ENCODE data around the gene CLPSL1.

The CLPSL1 gene

GRCh38 chr6:35790683-35791082 lies 9.9 kb downstream of the CLPSL1 start:
- no peaks in the 10 kb centered on the region for H3K36me3 ChIP-seq (ENCODE audit: control insufficient read depth, insufficient read depth, low read length)
- DNase-seq, result no peak
- no peak overlapping the region for H3K27ac ChIP-seq (ENCODE audit: low read depth, low read length)
- no peaks in the 10 kb centered on the region for H3K4me1 ChIP-seq (ENCODE audit: control insufficient read depth, low read depth, low read length)
- no peaks in the 10 kb centered on the region for H3K79me1 ChIP-seq (ENCODE audit: low read length)
- no peak overlapping the region for H3K18ac ChIP-seq (ENCODE audit: low read length)
- no CpG with 5 or more reads among the region's 5 CpGs for WGBS (ENCODE audit: extremely low coverage, insufficient coverage, low lambda C conversion rate)
- no peak overlapping the region for H3K23ac ChIP-seq (ENCODE audit: low read length)
- H3K4me3 ChIP-seq (ENCODE audit: low read length), result no peak overlapping the region
- no peak overlapping the region for H2AK5ac ChIP-seq (ENCODE audit: low read length)
- H3K79me2 ChIP-seq (ENCODE audit: control insufficient read depth, insufficient read depth, low read length), result no peaks in the 10 kb centered on the region
- no peaks in the 10 kb centered on the region for H3K27me3 ChIP-seq (ENCODE audit: insufficient read depth, low read length, poor library complexity)
- no peak overlapping the region for H3K9ac ChIP-seq (ENCODE audit: low read length)
- no peak overlapping the region for H3K4me2 ChIP-seq (ENCODE audit: low read length)
- no peak overlapping the region for H3K56ac ChIP-seq (ENCODE audit: low read length)
- H4K8ac ChIP-seq (ENCODE audit: low read depth, low read length), result no peak overlapping the region
- H3K4ac ChIP-seq (ENCODE audit: low read depth, low read length), result no peak overlapping the region
- no peak overlapping the region for H2BK5ac ChIP-seq (ENCODE audit: low read length)
- H2BK15ac ChIP-seq (replicated peaks; ENCODE audit: low read depth), result no peak overlapping the region
- H2BK120ac ChIP-seq (ENCODE audit: low read depth, low read length), result no peak overlapping the region
- H4K5ac ChIP-seq (ENCODE audit: low read length), result no peak overlapping the region

GRCh38 chr6:35794536-35795452 lies 14.0 kb downstream of the CLPSL1 start:
- Histone ChIP-seq H3K27me3 (ENCODE audit: insufficient read depth, low read length, poor library complexity) (no peaks in the 10 kb centered on the region), H3K79me1 (ENCODE audit: low read length) (no peaks in the 10 kb centered on the region), H3K27ac (ENCODE audit: low read depth, low read length) (no peak overlapping the region), H3K23ac (ENCODE audit: low read length) (no peak overlapping the region), H2AK5ac (ENCODE audit: low read length) (no peak overlapping the region), H3K4me3 (ENCODE audit: low read length) (no peak overlapping the region), H3K4me1 (ENCODE audit: control insufficient read depth, low read depth, low read length) (peaks cover 7% of the 10 kb centered on the region), H3K9ac (ENCODE audit: low read length) (no peak overlapping the region), H2BK5ac (ENCODE audit: low read length) (no peak overlapping the region), H3K4me2 (ENCODE audit: low read length) (no peak overlapping the region), H3K56ac (ENCODE audit: low read length) (no peak overlapping the region), H3K36me3 (ENCODE audit: control insufficient read depth, insufficient read depth, low read length) (no peaks in the 10 kb centered on the region), H3K79me2 (ENCODE audit: control insufficient read depth, insufficient read depth, low read length) (no peaks in the 10 kb centered on the region), H3K4ac (ENCODE audit: low read depth, low read length) (no peak overlapping the region), H2BK15ac (replicated peaks; ENCODE audit: low read depth) (no peak overlapping the region), H3K18ac (ENCODE audit: low read length) (no peak overlapping the region), H4K8ac (ENCODE audit: low read depth, low read length) (no peak overlapping the region), H4K5ac (ENCODE audit: low read length) (no peak overlapping the region), H2BK120ac (ENCODE audit: low read depth, low read length) (no peak overlapping the region)
- DNase-seq, result no peak
- no CpG with 5 or more reads among the region's 17 CpGs for WGBS (ENCODE audit: extremely low coverage, insufficient coverage, low lambda C conversion rate)

- no peak overlapping the region for H2BK120ac ChIP-seq (ENCODE audit: low read depth, low read length)
- H3K9ac ChIP-seq (ENCODE audit: low read length), result no peak overlapping the region
- H3K4me1 ChIP-seq (ENCODE audit: control insufficient read depth, low read depth, low read length), result peaks cover 7% of the 10 kb centered on the region
- no peak overlapping the region for H3K56ac ChIP-seq (ENCODE audit: low read length)
- no peaks in the 10 kb centered on the region for H3K79me1 ChIP-seq (ENCODE audit: low read length)
- no peak for DNase-seq
- no peak overlapping the region for H3K23ac ChIP-seq (ENCODE audit: low read length)
- no peak overlapping the region for H4K8ac ChIP-seq (ENCODE audit: low read depth, low read length)
- H3K4me3 ChIP-seq (ENCODE audit: low read length), result no peak overlapping the region
- H3K27ac ChIP-seq (ENCODE audit: low read depth, low read length), result no peak overlapping the region
- no peak overlapping the region for H3K4ac ChIP-seq (ENCODE audit: low read depth, low read length)
- H3K27me3 ChIP-seq (ENCODE audit: insufficient read depth, low read length, poor library complexity), result no peaks in the 10 kb centered on the region
- H3K36me3 ChIP-seq (ENCODE audit: control insufficient read depth, insufficient read depth, low read length), result no peaks in the 10 kb centered on the region
- H3K18ac ChIP-seq (ENCODE audit: low read length), result no peak overlapping the region
- no peak overlapping the region for H2AK5ac ChIP-seq (ENCODE audit: low read length)
- no peak overlapping the region for H2BK5ac ChIP-seq (ENCODE audit: low read length)
- no CpG with 5 or more reads among the region's 11 CpGs for WGBS (ENCODE audit: extremely low coverage, insufficient coverage, low lambda C conversion rate)
- no peak overlapping the region for H2BK15ac ChIP-seq (replicated peaks; ENCODE audit: low read depth)
- no peak overlapping the region for H3K4me2 ChIP-seq (ENCODE audit: low read length)
- H4K5ac ChIP-seq (ENCODE audit: low read length), result no peak overlapping the region
- H3K79me2 ChIP-seq (ENCODE audit: control insufficient read depth, insufficient read depth, low read length), result no peaks in the 10 kb centered on the region
Observed at GRCh38 chr6:35795453-35796071, 14.7 kb downstream of the CLPSL1 start.

GRCh38 chr6:35796236-35796635 lies 15.4 kb downstream of the CLPSL1 start:
- no peaks in the 10 kb centered on the region for H3K79me1 ChIP-seq (ENCODE audit: low read length)
- no peak overlapping the region for H3K4ac ChIP-seq (ENCODE audit: low read depth, low read length)
- no peaks in the 10 kb centered on the region for H3K79me2 ChIP-seq (ENCODE audit: control insufficient read depth, insufficient read depth, low read length)
- no peak overlapping the region for H3K27ac ChIP-seq (ENCODE audit: low read depth, low read length)
- no peak overlapping the region for H2AK5ac ChIP-seq (ENCODE audit: low read length)
- H3K4me1 ChIP-seq (ENCODE audit: control insufficient read depth, low read depth, low read length), result peaks cover 7% of the 10 kb centered on the region
- H3K27me3 ChIP-seq (ENCODE audit: insufficient read depth, low read length, poor library complexity), result no peaks in the 10 kb centered on the region
- WGBS (ENCODE audit: extremely low coverage, insufficient coverage, low lambda C conversion rate), result no CpG with 5 or more reads among the region's 4 CpGs
- H3K4me2 ChIP-seq (ENCODE audit: low read length), result no peak overlapping the region
- H3K9ac ChIP-seq (ENCODE audit: low read length), result no peak overlapping the region
- H3K4me3 ChIP-seq (ENCODE audit: low read length), result no peak overlapping the region
- H3K36me3 ChIP-seq (ENCODE audit: control insufficient read depth, insufficient read depth, low read length), result no peaks in the 10 kb centered on the region
- DNase-seq, result no peak
- H3K23ac ChIP-seq (ENCODE audit: low read length), result no peak overlapping the region
- H4K5ac ChIP-seq (ENCODE audit: low read length), result no peak overlapping the region
- H3K18ac ChIP-seq (ENCODE audit: low read length), result no peak overlapping the region
- no peak overlapping the region for H2BK5ac ChIP-seq (ENCODE audit: low read length)
- H3K56ac ChIP-seq (ENCODE audit: low read length), result no peak overlapping the region
- no peak overlapping the region for H2BK15ac ChIP-seq (replicated peaks; ENCODE audit: low read depth)
- H4K8ac ChIP-seq (ENCODE audit: low read depth, low read length), result no peak overlapping the region
- no peak overlapping the region for H2BK120ac ChIP-seq (ENCODE audit: low read depth, low read length)

GRCh38 chr6:35797837-35798526 lies 17.2 kb downstream of the CLPSL1 start:
- Histone ChIP-seq H3K27ac (ENCODE audit: low read depth, low read length) (no peak overlapping the region), H2BK15ac (replicated peaks; ENCODE audit: low read depth) (no peak overlapping the region), H3K79me1 (ENCODE audit: low read length) (no peaks in the 10 kb centered on the region), H3K27me3 (ENCODE audit: insufficient read depth, low read length, poor library complexity) (no peaks in the 10 kb centered on the region), H2BK120ac (ENCODE audit: low read depth, low read length) (no peak overlapping the region), H3K4me2 (ENCODE audit: low read length) (no peak overlapping the region), H3K18ac (ENCODE audit: low read length) (no peak overlapping the region), H3K36me3 (ENCODE audit: control insufficient read depth, insufficient read depth, low read length) (no peaks in the 10 kb centered on the region), H4K8ac (ENCODE audit: low read depth, low read length) (no peak overlapping the region), H3K79me2 (ENCODE audit: control insufficient read depth, insufficient read depth, low read length) (no peaks in the 10 kb centered on the region), H4K5ac (ENCODE audit: low read length) (no peak overlapping the region), H3K4me1 (ENCODE audit: control insufficient read depth, low read depth, low read length) (peaks cover 7% of the 10 kb centered on the region), H2AK5ac (ENCODE audit: low read length) (no peak overlapping the region), H3K4ac (ENCODE audit: low read depth, low read length) (no peak overlapping the region), H2BK5ac (ENCODE audit: low read length) (no peak overlapping the region), H3K9ac (ENCODE audit: low read length) (no peak overlapping the region), H3K4me3 (ENCODE audit: low read length) (no peak overlapping the region), H3K23ac (ENCODE audit: low read length) (no peak overlapping the region), H3K56ac (ENCODE audit: low read length) (peak overlapping the region; percentile 12)
- WGBS (ENCODE audit: extremely low coverage, insufficient coverage, low lambda C conversion rate), result no CpG with 5 or more reads among the region's 8 CpGs
- no peak for DNase-seq
